Naive B cell (primary cell): ENCODE data around the gene CD44. TPM values are rescaled to one million over a fixed set of nuclear protein-coding genes. Genes with fewer than 3 reads are reported as not detected.
"Not testable (repeated sequence)": the region's sequence is repeated elsewhere in the genome, so short reads cannot be mapped to it uniquely, and the experiment has no call there.

ENCODE experiments used
- ATAC-seq, 2 donors: fragments of 150-1000 bp; cut with Tn5 transposase; 2 replicates each; pipeline ENCODE4 v1.10.0; 2021; ENCODE audit warnings: low read depth in 2 of 2, mild to moderate bottlenecking in 2 of 2, moderate library complexity in 2 of 2
- DNase-seq: peaks from one replicate; pipeline ENCODE4 v3.0.0; 2022
- H3K27ac Mint-ChIP-seq, 6 donors: one replicate each; pipeline ENCODE4 v1.8.0; 2020 to 2022; ENCODE audit warnings: mild to moderate bottlenecking in 6 of 6, mixed read lengths in 6 of 6, moderate library complexity in 5 of 6, inconsistent platforms in 2 of 6
- H3K27me3 Mint-ChIP-seq, 3 donors: one replicate each; pipeline ENCODE4 v1.8.0; 2021 to 2022; ENCODE audit warnings: mixed read lengths in 3 of 3, mild to moderate bottlenecking in 1 of 3
- H3K36me3 Mint-ChIP-seq, 2 donors: one replicate each; pipeline ENCODE4 v1.8.0; 2020 to 2022; ENCODE audit warnings: mixed read lengths in 2 of 2, inconsistent platforms in 1 of 2, mild to moderate bottlenecking in 1 of 2
- H3K4me1 Mint-ChIP-seq, 3 donors: one replicate each; pipeline ENCODE4 v1.8.0; 2020 to 2022; ENCODE audit warnings: mixed read lengths in 3 of 3, inconsistent platforms in 1 of 3, mild to moderate bottlenecking in 1 of 3, moderate library complexity in 1 of 3
- H3K4me3 Mint-ChIP-seq, 8 donors: one replicate each; pipeline ENCODE4 v1.8.0; 2020 to 2022; ENCODE audit warnings: mild to moderate bottlenecking in 8 of 8, mixed read lengths in 8 of 8, moderate library complexity in 8 of 8, inconsistent platforms in 2 of 8
- H3K9me3 Mint-ChIP-seq, 7 donors: one replicate each; pipeline ENCODE4 v1.8.0; 2020 to 2022; ENCODE audit warnings: mixed read lengths in 7 of 7, mild to moderate bottlenecking in 5 of 7, inconsistent platforms in 2 of 7, moderate library complexity in 1 of 7
- polyA plus RNA-seq, 6 donors: library from polyadenylated mRNA; unstranded; fragments of 300-500 nt; fragmentation: Illumina TruSeq; gene quantifications; one replicate each; pipeline ENCODE4 v1.2.3, GENCODE V29; 2021; ENCODE audit warnings: low read depth in 6 of 6

Gene CD44
- polyA plus RNA-seq = 100 to 1,000 TPM; 156 to 277 (median 187) TPM

GRCh38 chr11:35138943-35139721 lies at the start of gene CD44:
Gene CD44 (plus strand): TSS chr11:35139171. CDS start chr11:35139304, 133 bp downstream.
- H3K9me3 Mint-ChIP-seq = no peaks in the 10 kb centered on the region

GRCh38 chr11:35089666-35090065 lies 49.3 kb upstream of the CD44 start:
- no peaks in the 10 kb centered on the region for H3K36me3 Mint-ChIP-seq
- peak overlapping the region in 6 of 8 donors; percentile 1 to 80 (median 63) for H3K4me3 Mint-ChIP-seq
- peak; percentile 89 to 92 for ATAC-seq
- H3K9me3 Mint-ChIP-seq = peaks cover 0 to 3% (median 0%) of the 10 kb centered on the region in 7 donors
- peak; percentile 50 for DNase-seq
- no peaks in the 10 kb centered on the region for H3K27me3 Mint-ChIP-seq
- H3K4me1 Mint-ChIP-seq = peaks cover 43 to 61% (median 61%) of the 10 kb centered on the region in 3 donors
- peak overlapping the region; percentile 58 to 99 (median 88) for H3K27ac Mint-ChIP-seq

More at GRCh38 chr11:35138943-35139721, at the start of gene CD44:
- Mint-ChIP-seq H3K4me1 (peaks cover 36 to 54% (median 53%) of the 10 kb centered on the region in 3 donors), H3K36me3 (peaks cover 0 to 3% of the 10 kb centered on the region in 2 donors), H3K27ac (peak within 1 kb of the TSS; percentile 89 to 99 (median 98)), H3K27me3 (no peaks in the 10 kb centered on the region), H3K4me3 (peak within 1 kb of the TSS; percentile 71 to 99 (median 92))
- ATAC-seq (peak; percentile 74 to 76), DNase-seq (peak; percentile 77)

GRCh38 chr11:35090125-35090524 lies 48.8 kb upstream of the CD44 start:
- ATAC-seq = peak; percentile 59 to 66
- Mint-ChIP-seq H3K4me1 (peaks cover 43 to 66% (median 62%) of the 10 kb centered on the region in 3 donors), H3K9me3 (peaks cover 0 to 3% (median 0%) of the 10 kb centered on the region in 7 donors), H3K27ac (peak overlapping the region; percentile 4 to 99 (median 41)), H3K36me3 (no peaks in the 10 kb centered on the region), H3K27me3 (no peaks in the 10 kb centered on the region), H3K4me3 (peak overlapping the region in 6 of 8 donors; percentile 16 to 80 (median 36))
- DNase-seq = no peak

GRCh38 chr11:35090991-35091390 lies 48.0 kb upstream of the CD44 start:
- peak overlapping the region in 3 of 6 donors; percentile 10 to 99 (median 48) for H3K27ac Mint-ChIP-seq

GRCh38 chr11:35096723-35097122 lies 42.2 kb upstream of the CD44 start:
- Mint-ChIP-seq H3K9me3 (peaks cover 0 to 4% (median 3%) of the 10 kb centered on the region in 7 donors), H3K36me3 (no peaks in the 10 kb centered on the region), H3K4me3 (no peak overlapping the region), H3K4me1 (peaks cover 14 to 36% (median 26%) of the 10 kb centered on the region in 3 donors), H3K27me3 (no peaks in the 10 kb centered on the region), H3K27ac (no peak overlapping the region)
- ATAC-seq (no peak), DNase-seq (no peak)

More at GRCh38 chr11:35090991-35091390, 48.0 kb upstream of the CD44 start:
- not testable (repeated sequence) for ATAC-seq, H3K27me3 Mint-ChIP-seq, H3K9me3 Mint-ChIP-seq, DNase-seq, H3K36me3 Mint-ChIP-seq
- peak overlapping the region in 1 of 8 donors; percentile 63 for H3K4me3 Mint-ChIP-seq
- peaks cover 43 to 72% (median 68%) of the 10 kb centered on the region in 3 donors for H3K4me1 Mint-ChIP-seq

GRCh38 chr11:35097814-35098455 lies 41.0 kb upstream of the CD44 start:
- DNase-seq (no peak), ATAC-seq (no peak)
- Mint-ChIP-seq H3K9me3 (peaks cover 0 to 4% (median 1%) of the 10 kb centered on the region in 7 donors), H3K4me1 (peaks cover 14 to 32% (median 23%) of the 10 kb centered on the region in 3 donors), H3K27me3 (no peaks in the 10 kb centered on the region), H3K27ac (peak overlapping the region in 3 of 6 donors; percentile 19 to 73 (median 30)), H3K36me3 (no peaks in the 10 kb centered on the region), H3K4me3 (no peak overlapping the region)

- H3K36me3 Mint-ChIP-seq = no peaks in the 10 kb centered on the region
- H3K27me3 Mint-ChIP-seq = no peaks in the 10 kb centered on the region
- H3K4me3 Mint-ChIP-seq = no peak overlapping the region
- no peak for DNase-seq
- no peak overlapping the region for H3K27ac Mint-ChIP-seq
- ATAC-seq = no peak
- H3K4me1 Mint-ChIP-seq = peaks cover 14 to 30% (median 22%) of the 10 kb centered on the region in 3 donors
- H3K9me3 Mint-ChIP-seq = peaks cover 0 to 4% (median 1%) of the 10 kb centered on the region in 7 donors
Measured at GRCh38 chr11:35098855-35099254, 40.1 kb upstream of the CD44 start.

GRCh38 chr11:35099278-35100012 lies 39.5 kb upstream of the CD44 start:
- Mint-ChIP-seq H3K4me1 (peaks cover 10 to 26% (median 18%) of the 10 kb centered on the region in 3 donors), H3K9me3 (peaks cover 0 to 4% (median 1%) of the 10 kb centered on the region in 7 donors), H3K27ac (peak overlapping the region in 1 of 6 donors; percentile 5), H3K36me3 (no peaks in the 10 kb centered on the region), H3K4me3 (no peak overlapping the region), H3K27me3 (no peaks in the 10 kb centered on the region)
- DNase-seq (no peak), ATAC-seq (no peak)

- peaks cover 6 to 20% (median 14%) of the 10 kb centered on the region in 3 donors for H3K4me1 Mint-ChIP-seq
- ATAC-seq (no peak), DNase-seq (no peak)
- peaks cover 0 to 4% (median 1%) of the 10 kb centered on the region in 7 donors for H3K9me3 Mint-ChIP-seq
- H3K27ac Mint-ChIP-seq = no peak overlapping the region
- no peaks in the 10 kb centered on the region for H3K27me3 Mint-ChIP-seq
- no peak overlapping the region for H3K4me3 Mint-ChIP-seq
- no peaks in the 10 kb centered on the region for H3K36me3 Mint-ChIP-seq
Measured at GRCh38 chr11:35100013-35100383, 39.0 kb upstream of the CD44 start.

GRCh38 chr11:35101223-35101622 lies 37.7 kb upstream of the CD44 start:
- ATAC-seq = no peak
- no peak for DNase-seq
- Mint-ChIP-seq H3K4me1 (peaks cover 16 to 26% (median 17%) of the 10 kb centered on the region in 3 donors), H3K36me3 (no peaks in the 10 kb centered on the region), H3K4me3 (no peak overlapping the region), H3K27me3 (no peaks in the 10 kb centered on the region), H3K9me3 (peaks cover 0 to 3% (median 0%) of the 10 kb centered on the region in 7 donors), H3K27ac (no peak overlapping the region)

- Mint-ChIP-seq H3K36me3 (no peaks in the 10 kb centered on the region), H3K27me3 (no peaks in the 10 kb centered on the region), H3K4me3 (no peak overlapping the region), H3K4me1 (peaks cover 26 to 31% (median 28%) of the 10 kb centered on the region in 3 donors), H3K27ac (peak overlapping the region in 1 of 6 donors; percentile 21), H3K9me3 (no peaks in the 10 kb centered on the region)
- DNase-seq = no peak
- no peak for ATAC-seq
Measured at GRCh38 chr11:35102267-35102666, 36.7 kb upstream of the CD44 start.

GRCh38 chr11:35103366-35104208 lies 35.4 kb upstream of the CD44 start:
- no peaks in the 10 kb centered on the region for H3K36me3 Mint-ChIP-seq
- peak overlapping the region in 1 of 6 donors; percentile 8 for H3K27ac Mint-ChIP-seq

More at GRCh38 chr11:35103366-35104208, 35.4 kb upstream of the CD44 start:
- no peaks in the 10 kb centered on the region for H3K27me3 Mint-ChIP-seq
- H3K4me1 Mint-ChIP-seq = peaks cover 39 to 42% (median 41%) of the 10 kb centered on the region in 3 donors
- ATAC-seq (no peak), DNase-seq (no peak)
- no peak overlapping the region for H3K4me3 Mint-ChIP-seq
- H3K9me3 Mint-ChIP-seq = no peaks in the 10 kb centered on the region
